ENCODE measurements around the gene PDZK1IP1. TPM values are rescaled to one million over a fixed set of nuclear protein-coding genes. Genes with fewer than 3 reads are reported as not detected.

The PDZK1IP1 gene
- total RNA-seq, 1 experiment from 2014 or later: not detected

- TF ChIP-seq RAD21 (IDR thresholded peaks at IDR 0.05; ENCODE audit: low read depth): no peak
- no peak for TF ChIP-seq POLR2AphosphoS5 (IDR thresholded peaks at IDR 0.05; ENCODE audit: low read depth, low read length)
- no peak for TF ChIP-seq TCF7L2 (IDR thresholded peaks at IDR 0.05; ENCODE audit: borderline replicate concordance, extremely low read depth, insufficient read depth, insufficient read length)
- CTCF ChIA-PET: no interaction called here
- Histone ChIP-seq H3K4me2 (ENCODE audit: low read length) (no peak overlapping the region), H3K9ac (ENCODE audit: low read length) (no peak overlapping the region), H3K27me3 (ENCODE audit: insufficient read depth, low read length) (no peaks in the 10 kb centered on the region), H3K9me3 (ENCODE audit: control insufficient read depth in 1 of 2, insufficient read depth in 1 of 2, low read depth in 1 of 2, low read length in 2 of 2) (no peaks in the 10 kb centered on the region), H3K4me1 (ENCODE audit: control insufficient read depth in 1 of 2, insufficient read depth in 2 of 2, low read length in 2 of 2) (no peaks in the 10 kb centered on the region), H3K36me3 (ENCODE audit: control insufficient read depth in 1 of 2, insufficient read depth in 2 of 2, low read length in 2 of 2) (no peaks in the 10 kb centered on the region), H3K79me2 (ENCODE audit: insufficient read depth, low read length) (no peaks in the 10 kb centered on the region), H3K9me2 (ENCODE audit: insufficient read depth) (no peaks in the 10 kb centered on the region), H2AFZ (ENCODE audit: low read depth, low read length, poor library complexity, severe bottlenecking) (no peak overlapping the region), H3K27ac (ENCODE audit: low read depth, low read length) (no peak overlapping the region), H4K20me1 (ENCODE audit: insufficient read depth) (no peaks in the 10 kb centered on the region), H3K4me3 (replicated peaks in 1 of 2; ENCODE audit: low read depth in 1 of 2, low read length in 2 of 2) (no peak overlapping the region)
- no TSS peak for BruUV-seq (replicated peaks)
- no peak for ATAC-seq
- POLR2A ChIA-PET: no interaction called here
- RAD21 ChIA-PET (ENCODE audit: low non-redundant PET in 1 of 2, low total read pairs in 2 of 2, uncharacterized antibody in 2 of 2, unreplicated experiment in 2 of 2): no interaction called here
- no peak for DNase-seq (ENCODE audit: low read depth, low spot score)
- intact Hi-C loops (cut with micrococcal nuclease): no loop called here
Observed at GRCh38 chr1:47235806-47236205, 46.0 kb upstream of the PDZK1IP1 start.

GRCh38 chr1:47235241-47235681 lies 45.4 kb upstream of the PDZK1IP1 start:
- no peaks in the 10 kb centered on the region for H3K9me3 ChIP-seq (ENCODE audit: control insufficient read depth in 1 of 2, insufficient read depth in 1 of 2, low read depth in 1 of 2, low read length in 2 of 2)
- no peaks in the 10 kb centered on the region for H3K36me3 ChIP-seq (ENCODE audit: control insufficient read depth in 1 of 2, insufficient read depth in 2 of 2, low read length in 2 of 2)
- CTCF ChIA-PET: no interaction called here
- H4K20me1 ChIP-seq (ENCODE audit: insufficient read depth): no peaks in the 10 kb centered on the region
- no peaks in the 10 kb centered on the region for H3K4me1 ChIP-seq (ENCODE audit: control insufficient read depth in 1 of 2, insufficient read depth in 2 of 2, low read length in 2 of 2)
- POLR2A ChIA-PET: no interaction called here
- BruUV-seq (replicated peaks): no TSS peak
- DNase-seq (ENCODE audit: low read depth, low spot score): no peak
- no peak for ATAC-seq
- RAD21 ChIA-PET (ENCODE audit: low non-redundant PET in 1 of 2, low total read pairs in 2 of 2, uncharacterized antibody in 2 of 2, unreplicated experiment in 2 of 2): no interaction called here
- H3K4me3 ChIP-seq (replicated peaks in 1 of 2; ENCODE audit: low read depth in 1 of 2, low read length in 2 of 2): no peak overlapping the region
- no peak overlapping the region for H3K27ac ChIP-seq (ENCODE audit: low read depth, low read length)
- no peaks in the 10 kb centered on the region for H3K79me2 ChIP-seq (ENCODE audit: insufficient read depth, low read length)
- no peaks in the 10 kb centered on the region for H3K9me2 ChIP-seq (ENCODE audit: insufficient read depth)
- H2AFZ ChIP-seq (ENCODE audit: low read depth, low read length, poor library complexity, severe bottlenecking): no peak overlapping the region
- intact Hi-C loops (cut with micrococcal nuclease): no loop called here
- no peak overlapping the region for H3K4me2 ChIP-seq (ENCODE audit: low read length)
- no peak overlapping the region for H3K9ac ChIP-seq (ENCODE audit: low read length)
- no peaks in the 10 kb centered on the region for H3K27me3 ChIP-seq (ENCODE audit: insufficient read depth, low read length)
- TF ChIP-seq JUND (IDR thresholded peaks at IDR 0.05) (no peak), POLR2AphosphoS5 (IDR thresholded peaks at IDR 0.05; ENCODE audit: low read depth, low read length) (no peak), EZH2phosphoT487 (IDR thresholded peaks at IDR 0.05; ENCODE audit: borderline replicate concordance) (no peak), RAD21 (IDR thresholded peaks at IDR 0.05; ENCODE audit: low read depth) (no peak), SIN3A (IDR thresholded peaks at IDR 0.05; ENCODE audit: low read depth) (no peak), ZFX (IDR thresholded peaks at IDR 0.05) (no peak), REST (IDR thresholded peaks at IDR 0.05; ENCODE audit: low read depth) (no peak), CEBPB (IDR thresholded peaks at IDR 0.05; ENCODE audit: low read depth) (no peak), ZBTB33 (IDR thresholded peaks at IDR 0.05; ENCODE audit: extremely low read depth, insufficient replicate concordance, low read length) (no peak), EGR1 (IDR thresholded peaks at IDR 0.05; ENCODE audit: low read depth) (no peak), SRF (IDR thresholded peaks at IDR 0.05; ENCODE audit: low read depth) (no peak), POLR2A (IDR thresholded peaks at IDR 0.05; ENCODE audit: borderline replicate concordance, extremely low read depth, insufficient read depth, insufficient read length) (no peak)

Data from HCT116 (cell line).